T-helper 22 cell (primary cell): ENCODE measurements around the gene TBC1D2.

Source experiments
- DNase-seq: peaks from one replicate; pipeline ENCODE4 v3.0.0-alpha.2; 2020; ENCODE audit warnings: low read depth

Gene TBC1D2

DNA sequence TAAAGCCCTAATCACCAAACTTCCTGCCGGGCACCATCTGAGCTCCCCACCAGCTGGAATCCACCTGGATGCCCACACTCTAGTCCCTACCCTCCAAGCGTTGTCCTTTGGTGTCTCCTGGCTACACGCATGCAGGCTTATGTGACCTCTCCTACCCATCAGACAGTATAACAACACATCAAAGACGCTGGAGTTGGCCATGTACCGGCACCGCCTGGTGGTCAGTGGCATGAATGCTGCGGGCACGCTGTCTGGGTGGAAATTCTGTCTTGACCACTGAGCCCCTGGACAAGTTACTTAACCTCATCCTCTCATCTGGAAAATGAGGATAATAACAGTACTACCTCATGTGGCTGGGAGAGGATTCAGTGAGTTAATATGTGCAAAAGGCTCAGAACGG lies 39.6 kb downstream of the TBC1D2 start:
- DNase-seq = no peak

DNA sequence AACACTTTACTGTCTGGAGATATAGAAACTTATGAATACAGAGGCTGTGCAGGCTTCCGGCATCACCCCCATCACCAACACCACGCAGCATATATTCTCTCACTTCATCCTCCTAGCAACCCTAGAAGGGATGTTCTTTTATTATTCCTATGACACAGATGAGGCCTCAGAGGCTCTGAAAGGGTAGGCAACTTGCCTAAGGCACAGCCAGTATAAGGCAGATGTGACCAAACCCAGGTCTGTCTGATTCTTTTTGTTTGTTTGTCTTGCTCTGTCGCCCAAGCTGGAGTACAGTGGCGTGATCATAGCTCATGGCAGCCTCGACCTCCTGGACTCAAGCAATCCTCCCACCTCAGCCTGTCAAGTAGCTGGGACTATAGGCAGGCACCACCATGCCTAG lies 40.2 kb downstream of the TBC1D2 start:
- no peak for DNase-seq

- no peak for DNase-seq
Observed at GRCh38 chr9:98214811-98215210, 40.6 kb downstream of the TBC1D2 start.

- no peak for DNase-seq
Observed at GRCh38 chr9:98211260-98211659, 44.2 kb downstream of the TBC1D2 start.

- no peak for DNase-seq
Observed at GRCh38 chr9:98210435-98210834, 45.0 kb downstream of the TBC1D2 start.

DNA sequence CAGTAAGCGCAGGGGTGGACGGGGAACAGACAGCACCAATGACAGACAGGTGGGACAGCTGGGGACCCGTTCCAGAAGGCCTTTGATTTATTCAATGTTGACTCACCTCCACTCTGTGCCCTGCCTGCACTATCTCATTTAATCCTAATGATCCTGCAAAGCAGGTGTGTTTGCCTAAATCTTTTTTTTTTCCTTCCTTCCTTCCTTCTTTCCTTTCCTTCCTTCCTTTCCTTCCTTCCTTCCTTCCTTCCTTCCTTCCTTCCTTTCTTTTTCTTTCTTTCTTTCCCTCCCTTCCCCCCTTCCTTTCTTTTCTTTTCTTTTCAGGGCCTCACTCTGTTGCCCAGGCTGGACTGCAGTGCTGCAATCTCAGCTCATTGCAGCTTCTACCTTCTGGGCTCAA lies 45.9 kb downstream of the TBC1D2 start:
- no peak for DNase-seq

GRCh38 chr9:98208635-98209034 lies 46.8 kb downstream of the TBC1D2 start:
- DNase-seq = no peak

GRCh38 chr9:98207606-98208005 lies 47.8 kb downstream of the TBC1D2 start:
- DNase-seq = no peak

DNA sequence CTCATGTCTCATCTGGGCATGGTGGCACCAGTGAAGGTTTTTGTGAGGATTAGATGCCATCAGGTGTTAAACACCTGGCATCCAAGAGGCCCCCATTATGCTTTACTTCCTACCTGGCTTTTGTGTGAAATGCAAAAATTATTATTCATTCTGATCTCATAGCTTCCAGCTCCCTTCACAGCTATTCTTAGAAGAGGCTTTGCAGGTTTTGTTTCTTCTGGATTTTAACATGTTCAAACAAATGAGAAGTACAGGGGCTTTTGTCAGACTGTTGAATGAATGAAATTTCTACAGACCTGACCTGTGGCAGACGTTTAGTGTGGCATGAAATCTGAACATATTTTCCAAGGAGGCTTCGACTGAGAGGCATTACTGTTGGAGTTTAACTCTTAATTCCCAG lies 48.7 kb downstream of the TBC1D2 start:
- no peak for DNase-seq

DNA sequence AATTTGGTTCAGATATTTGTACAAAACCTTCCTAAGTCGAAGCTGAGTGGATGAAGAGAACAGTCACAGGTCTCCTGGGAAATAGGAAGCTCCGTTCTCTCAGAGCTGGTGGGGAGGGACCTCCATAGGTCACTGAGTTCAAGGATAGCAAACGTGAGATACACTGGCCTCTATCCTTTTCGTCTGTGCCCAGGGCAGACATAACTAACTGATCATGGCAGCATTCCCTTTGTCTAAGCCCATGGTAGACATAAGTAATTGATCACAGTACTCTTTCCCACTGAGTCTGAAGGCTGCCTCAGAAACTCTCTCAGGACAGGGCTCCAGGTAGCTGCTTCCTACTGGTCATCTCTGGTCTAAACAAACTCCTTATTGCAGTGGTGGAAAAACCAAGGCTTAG lies 50.8 kb downstream of the TBC1D2 start:
- DNase-seq = no peak

DNA sequence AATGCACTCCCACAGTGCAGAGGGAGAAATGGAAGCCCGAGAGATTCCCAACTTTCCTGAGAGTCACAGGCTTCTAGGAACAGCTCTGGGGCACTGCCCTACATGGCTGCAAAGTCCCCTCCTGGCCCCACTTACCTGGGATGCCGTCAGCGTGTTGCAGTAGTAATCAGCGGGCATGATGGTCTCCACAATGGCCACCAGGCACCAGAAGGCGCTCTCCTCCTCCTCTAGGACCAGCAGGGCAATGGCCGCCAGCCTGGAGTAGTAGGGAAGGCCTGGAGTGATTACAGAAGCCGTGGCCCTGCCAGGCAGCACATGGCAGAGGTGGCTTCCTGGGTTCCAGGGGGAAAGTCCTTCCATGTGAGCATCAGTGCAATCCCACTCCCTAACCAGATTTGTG lies 52.3 kb downstream of the TBC1D2 start:
- DNase-seq = no peak

GRCh38 chr9:98202252-98202651 lies 53.2 kb downstream of the TBC1D2 start:
- DNase-seq = no peak

DNA sequence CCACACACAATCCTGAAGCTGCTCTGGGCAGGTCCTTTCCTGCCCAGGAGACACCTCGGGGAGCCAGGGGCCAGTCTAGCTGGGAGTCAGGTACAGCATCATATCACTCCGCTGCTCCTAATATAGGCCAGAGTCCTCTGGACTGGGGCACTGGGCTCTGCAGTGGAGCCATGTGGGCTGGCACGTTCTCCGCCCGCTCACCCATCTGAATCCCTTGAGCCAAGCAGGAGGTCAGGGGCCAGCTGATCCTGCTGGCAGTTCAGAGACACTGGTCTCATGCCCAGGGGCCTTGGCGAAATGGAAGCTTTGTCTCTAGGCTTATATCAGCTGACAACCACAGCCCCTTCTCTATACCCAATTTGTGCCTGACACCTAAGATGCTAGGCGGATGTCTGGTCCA lies 53.7 kb downstream of the TBC1D2 start:
- DNase-seq = no peak

DNA sequence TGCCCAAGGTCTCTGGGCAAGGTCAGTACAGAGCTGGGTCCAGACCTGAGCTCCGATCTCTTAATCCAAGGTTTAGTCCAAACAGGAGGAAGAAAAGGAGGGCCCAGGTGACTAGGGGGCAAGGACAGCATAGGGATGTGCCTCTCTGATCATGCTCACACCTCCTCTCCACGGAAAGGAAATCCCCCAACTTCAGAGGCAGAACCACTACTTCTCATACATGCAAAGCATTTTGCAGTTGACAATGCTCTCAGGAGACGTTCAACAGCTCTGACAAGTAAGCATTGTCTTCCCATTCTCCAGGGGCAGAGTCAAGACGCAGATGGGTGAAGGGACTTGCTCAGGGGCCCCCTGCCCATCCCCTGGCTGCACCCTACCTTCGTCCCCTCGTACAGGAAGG lies 54.3 kb downstream of the TBC1D2 start:
- DNase-seq = no peak

DNA sequence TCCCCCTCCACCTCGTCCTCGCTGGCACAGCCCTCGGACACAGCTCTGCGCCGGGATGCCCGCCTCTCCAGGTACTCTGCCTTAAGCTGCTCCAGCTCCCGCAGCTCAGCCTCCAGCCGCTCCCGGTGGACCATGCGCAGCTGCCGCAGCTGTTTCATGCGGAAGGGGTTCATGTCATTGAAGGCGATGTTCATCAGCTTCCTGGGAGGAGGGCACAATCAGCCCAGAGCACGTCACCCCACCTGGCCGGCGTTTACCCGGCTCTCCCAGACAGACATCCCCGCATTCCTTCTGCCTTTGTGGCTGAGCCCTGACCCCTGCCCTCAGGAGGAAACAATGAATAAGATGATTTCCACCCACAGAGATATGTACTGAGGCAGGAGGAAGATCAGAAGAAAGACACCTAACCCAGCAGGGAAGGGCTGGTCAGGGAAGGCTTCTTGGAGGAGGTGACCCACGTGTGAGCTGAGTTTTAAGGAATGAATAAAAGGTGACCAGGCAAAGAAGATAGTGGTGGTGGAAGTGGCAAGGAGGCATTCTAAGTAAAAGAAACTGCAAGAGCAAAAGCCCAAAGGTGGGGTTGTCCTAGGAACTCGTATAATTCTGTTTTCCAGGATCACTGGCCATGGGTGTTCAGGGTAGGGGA lies 55.9 kb downstream of the TBC1D2 start:
- no peak for DNase-seq

GRCh38 chr9:98195671-98196070 lies 59.8 kb downstream of the TBC1D2 start:
- DNase-seq = no peak

DNA sequence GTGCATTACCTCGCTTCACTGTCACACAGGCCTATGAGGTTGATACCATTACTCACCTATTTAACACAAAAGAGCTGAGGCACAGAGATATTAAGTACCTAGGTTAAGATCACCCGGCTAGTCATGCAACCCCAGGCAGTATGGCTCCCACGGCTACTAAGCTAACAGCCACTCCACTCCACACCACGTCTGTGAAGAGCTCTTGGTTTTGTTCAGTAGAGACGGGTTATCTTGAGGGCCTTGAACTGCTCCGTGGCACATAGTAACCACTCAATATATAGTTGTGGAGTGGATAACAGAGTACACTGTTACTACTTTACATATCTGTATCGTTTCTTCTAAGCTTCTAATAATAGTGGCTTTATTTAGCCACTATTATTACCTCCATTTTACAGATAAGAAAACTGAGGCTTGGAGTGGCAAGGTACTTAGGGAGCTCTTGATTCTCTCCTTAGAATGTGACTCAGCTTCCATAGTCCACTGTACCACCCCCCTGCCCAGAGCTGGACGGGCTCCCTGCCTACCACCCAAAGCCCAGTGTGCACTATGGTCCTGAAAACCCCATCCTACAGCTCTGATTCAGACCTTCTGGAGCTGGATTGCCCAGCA lies 62.0 kb downstream of the TBC1D2 start:
- DNase-seq = no peak

- DNase-seq = peak; percentile 68
Observed at GRCh38 chr9:98192503-98193335, 62.7 kb downstream of the TBC1D2 start, which contains the start of gene CORO2A. Gene CORO2A, minus strand, starts transcription at chr9:98192637. Its CDS starts 34,977 bp downstream, at chr9:98157660.

- peak; percentile 34 for DNase-seq
Observed at GRCh38 chr9:98191671-98192502, 63.6 kb downstream of the TBC1D2 start.

DNA sequence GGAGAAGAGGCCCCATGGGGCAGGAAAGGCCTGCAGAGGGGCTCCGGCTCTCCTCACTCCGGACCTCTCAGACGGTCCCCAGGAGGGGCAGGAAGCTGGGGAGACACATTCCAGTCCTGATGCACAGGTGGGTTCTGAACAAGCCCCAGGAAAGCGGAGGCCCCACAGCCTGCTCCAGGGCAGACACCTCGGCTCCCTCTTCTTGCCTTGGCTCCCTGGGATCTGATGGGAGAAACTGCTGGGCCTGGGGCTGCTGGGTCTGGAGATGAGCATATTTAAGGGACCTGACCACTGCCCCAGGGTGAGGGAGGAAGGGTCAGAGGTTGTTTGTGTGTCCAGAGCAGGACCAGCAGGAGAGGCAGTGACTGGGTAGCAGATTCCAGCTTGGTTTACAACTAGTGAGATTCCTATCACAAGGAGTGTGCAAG lies 64.3 kb downstream of the TBC1D2 start:
- DNase-seq = no peak

DNA sequence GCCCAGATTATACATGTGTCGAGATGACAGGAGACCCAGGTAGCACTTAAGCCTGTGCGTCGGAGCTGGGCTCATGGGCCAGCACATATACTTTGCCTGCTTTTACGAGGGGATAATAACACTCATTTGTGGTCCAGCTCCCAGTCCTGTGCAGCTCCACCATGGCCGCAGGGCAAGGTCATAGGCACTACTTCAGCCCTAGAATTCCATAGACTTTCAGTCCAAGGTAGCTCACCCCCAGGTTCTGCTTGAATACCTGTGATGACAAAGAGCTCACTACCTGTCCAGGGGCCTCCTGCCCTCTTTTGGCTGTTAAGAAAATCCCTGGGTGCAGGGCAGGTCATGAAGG lies 64.7 kb downstream of the TBC1D2 start:
- DNase-seq = no peak

DNA sequence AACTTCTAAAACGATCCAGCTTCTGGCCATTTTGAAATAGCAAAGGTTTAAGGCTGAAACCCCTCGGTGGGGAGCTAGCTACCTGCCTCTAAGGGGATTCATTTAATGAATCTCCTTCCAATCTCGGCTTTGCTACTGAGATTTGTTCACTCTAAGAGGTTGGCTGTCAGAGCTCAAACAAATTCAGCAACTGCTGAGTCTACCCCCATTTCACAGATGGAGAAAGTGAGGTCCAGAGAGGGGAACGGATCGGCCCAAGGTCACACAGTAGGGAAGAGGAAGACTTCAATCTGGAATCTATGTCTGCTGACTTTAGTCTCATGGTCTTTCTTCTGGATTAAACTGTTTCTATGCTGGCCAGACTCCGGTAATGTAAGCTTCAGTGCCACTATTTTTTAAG lies 66.0 kb downstream of the TBC1D2 start:
- DNase-seq = no peak
